ENCODE data around the gene UVSSA.
A peak's percentile ranks its signal among the peaks of the same experiment; 100 is the strongest.

The UVSSA gene, protein sequence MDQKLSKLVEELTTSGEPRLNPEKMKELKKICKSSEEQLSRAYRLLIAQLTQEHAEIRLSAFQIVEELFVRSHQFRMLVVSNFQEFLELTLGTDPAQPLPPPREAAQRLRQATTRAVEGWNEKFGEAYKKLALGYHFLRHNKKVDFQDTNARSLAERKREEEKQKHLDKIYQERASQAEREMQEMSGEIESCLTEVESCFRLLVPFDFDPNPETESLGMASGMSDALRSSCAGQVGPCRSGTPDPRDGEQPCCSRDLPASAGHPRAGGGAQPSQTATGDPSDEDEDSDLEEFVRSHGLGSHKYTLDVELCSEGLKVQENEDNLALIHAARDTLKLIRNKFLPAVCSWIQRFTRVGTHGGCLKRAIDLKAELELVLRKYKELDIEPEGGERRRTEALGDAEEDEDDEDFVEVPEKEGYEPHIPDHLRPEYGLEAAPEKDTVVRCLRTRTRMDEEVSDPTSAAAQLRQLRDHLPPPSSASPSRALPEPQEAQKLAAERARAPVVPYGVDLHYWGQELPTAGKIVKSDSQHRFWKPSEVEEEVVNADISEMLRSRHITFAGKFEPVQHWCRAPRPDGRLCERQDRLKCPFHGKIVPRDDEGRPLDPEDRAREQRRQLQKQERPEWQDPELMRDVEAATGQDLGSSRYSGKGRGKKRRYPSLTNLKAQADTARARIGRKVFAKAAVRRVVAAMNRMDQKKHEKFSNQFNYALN
- total RNA-seq, result 36.8 to 69.9 (median 58.9) reads per million in 4 experiments

DNA sequence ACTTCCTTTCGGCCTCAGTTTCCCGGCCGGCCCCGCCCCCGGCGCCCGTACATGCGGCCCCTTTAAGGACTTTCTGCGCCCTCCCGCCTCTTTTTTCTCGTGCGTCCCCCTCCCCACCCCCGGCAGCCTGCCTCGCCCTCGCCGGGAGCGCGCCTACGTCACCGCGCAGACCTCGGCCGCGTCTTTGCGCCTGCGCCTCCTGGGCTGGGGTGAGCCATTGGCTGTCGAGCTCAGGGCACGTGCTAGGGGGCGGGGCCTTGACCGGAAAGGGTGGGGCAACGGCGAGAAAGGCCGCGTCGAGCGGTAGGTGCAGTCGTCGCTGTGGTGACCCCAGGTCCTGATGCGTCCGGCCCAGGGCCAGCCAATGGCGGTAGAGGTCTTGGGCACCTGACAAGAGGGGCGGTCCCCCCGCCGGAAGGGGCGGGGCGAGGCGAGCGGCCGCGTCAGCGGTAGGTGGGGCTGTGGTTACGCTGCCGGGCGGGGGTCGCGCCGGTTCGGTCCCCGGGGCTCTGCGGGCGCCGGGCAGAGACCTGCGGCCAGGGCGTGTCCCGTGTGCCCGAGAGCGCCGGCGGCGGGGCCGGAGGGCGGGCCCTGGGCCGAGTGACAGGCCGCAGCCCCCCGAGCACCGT lies at the start of gene UVSSA:
UVSSA (plus strand) TSS at position 428 of the 629 bp plus-strand sequence. CDS start 884 bp downstream, outside the sequence.
- DNase-seq, result peak; percentile 100

DNA sequence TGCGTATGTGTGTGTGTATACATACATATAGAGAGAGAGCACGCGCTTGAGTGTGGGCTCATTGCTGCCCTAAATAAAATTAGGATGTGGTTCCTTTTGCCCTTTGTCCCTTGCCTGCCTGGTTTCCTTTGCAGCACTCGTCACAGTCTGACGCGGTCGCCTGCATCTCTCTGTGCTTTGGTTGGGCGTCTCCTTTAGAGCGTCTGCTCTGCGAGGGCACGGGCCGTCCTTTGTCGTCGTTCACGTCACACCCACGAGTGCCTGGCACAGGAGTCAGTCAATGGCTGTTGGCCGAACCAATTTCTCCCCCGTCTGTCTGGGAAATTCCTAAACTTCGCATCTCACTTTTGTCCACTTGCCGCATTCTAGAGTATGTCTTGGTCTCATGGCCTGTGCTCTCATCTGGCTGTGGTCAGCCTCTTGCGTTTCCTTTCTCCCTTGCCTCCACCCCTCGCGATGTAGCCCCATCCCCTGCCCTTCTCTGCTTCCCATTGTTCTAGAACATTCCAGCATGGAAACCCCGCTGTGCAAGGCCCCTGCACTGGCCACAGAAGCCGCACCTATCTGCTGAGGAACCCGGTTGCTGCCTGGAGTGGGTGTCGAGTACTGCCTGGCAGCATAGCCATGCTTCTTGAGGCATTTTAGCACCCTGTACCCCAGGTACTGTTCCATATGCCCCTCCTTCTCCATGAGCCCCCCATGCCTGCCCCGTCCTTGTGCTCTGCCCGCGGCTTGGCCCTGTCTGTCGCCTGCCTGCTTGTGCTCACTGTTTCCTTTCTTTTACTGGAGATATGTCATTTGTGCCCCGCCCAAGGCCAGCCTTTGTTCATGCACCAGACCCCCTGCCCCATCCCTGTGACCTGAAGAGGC lies 49.3 kb upstream of the UVSSA start:
- DNase-seq, result no peak

DNA sequence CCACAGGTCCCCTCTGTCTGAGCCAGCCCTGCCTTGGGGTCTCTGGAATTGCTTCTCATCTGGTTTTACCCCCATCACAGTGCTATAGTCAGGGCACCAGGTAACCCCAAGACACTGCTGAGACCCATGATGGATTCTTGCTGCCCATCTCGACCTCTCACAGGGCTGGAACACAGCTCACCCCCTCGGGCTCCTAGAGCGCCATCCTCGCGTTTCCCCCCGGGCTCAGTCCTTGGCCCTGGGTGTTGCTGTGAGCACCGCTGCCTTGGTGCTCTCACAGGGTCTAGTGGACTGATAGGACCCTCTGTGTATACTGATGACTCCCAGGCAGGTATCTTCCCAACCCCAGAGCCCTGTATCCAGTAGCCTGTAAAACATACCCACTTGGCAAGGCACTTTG lies 48.5 kb upstream of the UVSSA start:
- no peak for DNase-seq

DNA sequence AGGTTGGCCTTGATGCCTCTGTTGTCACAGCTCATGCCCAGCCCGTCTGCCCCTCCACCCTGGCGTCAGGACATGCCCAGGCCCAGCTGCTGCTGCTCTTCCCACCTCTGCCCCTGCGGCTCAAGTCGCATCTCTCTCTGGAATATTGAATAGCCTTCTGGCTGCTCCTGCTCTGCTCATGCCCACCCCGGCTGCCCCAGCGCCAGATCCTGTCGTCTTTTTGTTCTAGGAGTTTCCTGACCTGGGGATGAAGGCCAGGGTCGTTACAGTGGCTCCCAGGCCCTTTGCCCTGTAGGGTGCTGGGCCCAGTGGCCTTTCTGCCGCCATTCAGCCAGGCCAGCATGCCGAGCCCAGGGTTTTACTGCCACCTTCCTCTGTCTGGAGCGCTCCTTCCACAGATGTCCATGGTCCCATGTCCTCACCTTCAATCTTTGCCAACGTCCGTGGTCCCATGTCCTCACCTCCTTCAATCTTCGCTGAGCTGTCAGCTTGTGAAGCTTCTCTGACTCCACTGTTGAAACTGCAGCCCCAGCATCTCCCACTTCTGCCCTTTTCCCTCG lies 47.6 kb upstream of the UVSSA start:
- DNase-seq, result no peak

DNA sequence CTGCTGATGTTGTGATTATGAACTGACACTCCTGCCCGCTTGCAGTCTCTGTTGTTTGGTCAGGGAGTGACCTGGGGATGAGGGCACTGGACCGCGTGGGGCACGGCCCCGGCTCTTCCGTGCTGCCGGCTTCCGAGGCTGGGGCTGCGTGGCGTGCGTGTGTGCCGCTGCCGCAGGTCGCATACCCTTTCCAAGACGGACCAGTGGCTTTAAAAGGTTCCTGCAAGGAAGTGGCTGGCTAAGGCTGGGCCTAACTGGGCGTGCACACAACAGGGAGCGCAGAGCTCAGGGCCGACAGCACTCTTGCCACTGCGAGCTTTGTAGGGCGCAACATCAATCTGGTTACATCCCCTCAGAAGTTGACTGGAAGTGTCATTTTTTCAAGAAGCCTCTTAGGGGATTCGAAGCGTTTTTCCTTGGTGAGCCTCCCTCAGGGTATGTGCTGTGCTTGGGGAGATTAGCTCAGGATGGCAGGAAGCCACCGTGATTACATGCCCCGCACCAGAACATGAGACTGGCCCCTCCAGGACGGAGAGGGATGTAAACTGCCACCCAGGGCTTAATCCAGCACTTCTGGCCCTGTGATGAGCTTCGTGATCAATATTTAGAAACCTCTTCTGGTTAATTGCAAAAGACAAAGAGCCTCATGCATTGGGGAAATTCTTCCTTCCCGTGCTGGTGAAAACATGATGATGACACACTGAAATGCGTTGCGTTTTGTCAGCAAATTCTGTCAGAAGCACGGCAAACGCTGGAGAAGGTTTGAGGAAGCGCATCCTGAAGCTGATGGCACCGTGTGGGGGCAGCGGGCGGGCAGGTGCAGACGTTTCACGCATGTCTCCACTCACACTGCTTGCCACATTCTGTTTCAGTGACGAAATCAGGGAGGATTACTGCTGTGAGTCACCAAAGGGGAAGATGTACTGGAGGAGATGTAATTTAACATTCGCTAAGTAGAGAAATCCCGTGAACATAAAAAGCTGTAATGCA lies 46.2 kb upstream of the UVSSA start:
- DNase-seq, result no peak

DNA sequence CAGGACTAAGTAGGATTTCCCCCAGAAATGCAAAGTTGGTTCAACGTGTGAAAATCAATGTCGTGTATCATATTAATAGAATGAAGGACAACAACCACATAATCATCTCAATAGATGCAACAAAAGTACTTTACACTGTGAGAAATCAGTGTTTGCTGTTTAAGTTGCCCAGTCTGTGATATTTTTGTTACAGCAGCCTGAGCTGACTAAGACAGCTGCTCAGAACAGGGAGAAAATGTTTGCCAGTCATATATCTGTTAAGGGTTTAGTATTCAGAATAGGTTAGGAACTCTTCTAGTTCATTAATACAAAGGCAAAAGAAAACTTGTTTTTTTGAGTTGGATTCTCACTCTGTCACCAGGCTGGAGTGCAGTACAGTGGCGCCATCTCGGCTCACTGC lies 44.8 kb upstream of the UVSSA start:
- no peak for DNase-seq

DNA sequence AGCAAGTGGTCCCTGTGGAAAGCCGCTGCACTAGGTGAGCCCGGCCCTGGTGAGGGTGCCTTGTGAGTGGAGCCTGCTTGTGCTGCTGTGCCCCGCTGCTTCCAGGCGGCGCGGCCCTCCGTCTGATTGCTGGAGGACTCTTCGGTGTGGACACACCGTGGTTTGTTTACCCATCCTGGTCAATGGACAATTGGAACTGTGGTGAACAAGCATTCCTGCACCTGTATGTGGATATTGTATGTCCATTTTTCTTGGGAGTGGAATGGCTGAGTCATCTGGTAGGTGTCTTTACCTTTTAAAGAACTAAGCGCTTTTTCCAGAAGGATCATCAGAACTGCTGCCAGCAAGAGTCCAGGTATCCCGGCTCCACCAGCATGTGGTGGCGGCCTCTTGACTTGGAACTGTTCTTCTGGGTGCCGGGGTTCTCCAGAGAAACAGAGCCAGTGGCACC lies 41.7 kb upstream of the UVSSA start:
- no peak for DNase-seq

DNA sequence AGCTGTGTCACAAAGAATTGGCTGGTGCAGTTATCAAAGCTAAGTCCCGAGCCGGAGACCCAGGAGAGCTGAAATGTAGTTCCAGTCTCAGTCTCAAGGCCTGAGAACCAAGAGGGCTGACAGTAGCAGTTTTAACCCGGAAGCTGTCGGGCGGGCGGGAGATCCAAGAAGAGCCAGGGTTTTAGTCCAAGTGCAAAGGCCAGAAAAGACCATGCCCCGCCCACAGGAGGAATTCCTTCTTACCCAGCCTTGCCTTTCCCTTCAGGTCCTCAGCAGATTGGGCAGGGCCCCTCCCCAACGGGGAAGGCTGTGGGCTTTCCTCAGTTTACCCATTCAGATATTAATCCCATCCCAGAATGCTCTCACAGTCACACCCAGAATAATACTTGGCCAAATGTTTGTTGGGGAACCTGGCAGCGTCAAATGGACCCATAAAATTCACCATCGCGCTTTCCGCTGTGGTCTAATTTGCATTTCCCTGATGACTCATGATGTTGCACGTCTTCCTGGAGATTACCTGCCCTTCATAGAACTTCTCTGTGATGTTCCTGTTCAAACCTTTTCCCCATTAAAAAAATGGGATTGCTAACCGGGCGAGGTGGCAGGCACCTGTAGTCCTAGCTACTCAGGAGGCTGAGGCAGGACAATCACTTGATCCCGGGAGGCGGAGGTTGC lies 41.1 kb upstream of the UVSSA start:
- DNase-seq, result no peak

DNA sequence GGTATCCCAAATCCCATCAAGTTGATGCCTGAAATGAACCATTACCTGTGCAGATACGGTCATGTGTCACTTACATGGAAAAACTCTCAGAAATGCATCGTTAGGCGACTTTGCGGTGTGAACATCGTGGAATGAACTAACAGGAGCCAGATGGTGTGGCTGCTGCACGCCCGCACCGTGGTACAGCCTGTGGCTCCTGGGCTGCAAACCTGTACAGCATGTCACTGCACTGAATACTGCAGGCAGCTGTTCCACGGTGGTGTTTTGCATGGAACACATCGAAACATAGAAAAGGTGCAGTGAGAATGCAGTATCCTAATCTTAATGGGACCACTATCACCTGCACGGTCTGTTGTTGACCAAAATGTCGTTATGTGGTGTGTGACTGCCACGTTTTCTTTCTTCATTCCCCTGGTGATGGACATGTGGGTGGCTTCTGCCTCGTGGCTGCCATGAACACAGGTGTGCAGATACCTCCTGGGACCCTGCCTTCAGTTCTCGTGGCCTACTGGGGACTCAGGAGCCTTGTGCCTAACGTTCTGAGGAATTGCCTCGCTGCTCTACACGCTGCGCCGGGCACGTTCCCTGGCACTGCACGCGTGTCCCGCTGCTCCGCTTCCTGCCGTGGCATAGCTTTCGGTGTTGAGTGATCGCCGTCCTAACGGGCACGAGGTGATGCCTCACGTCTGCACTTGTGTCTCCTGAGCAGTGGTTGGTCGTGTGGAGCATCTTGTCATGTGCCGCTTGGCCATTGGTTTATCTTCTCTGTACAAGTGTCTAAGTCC lies 38.9 kb upstream of the UVSSA start:
- DNase-seq, result no peak

DNA sequence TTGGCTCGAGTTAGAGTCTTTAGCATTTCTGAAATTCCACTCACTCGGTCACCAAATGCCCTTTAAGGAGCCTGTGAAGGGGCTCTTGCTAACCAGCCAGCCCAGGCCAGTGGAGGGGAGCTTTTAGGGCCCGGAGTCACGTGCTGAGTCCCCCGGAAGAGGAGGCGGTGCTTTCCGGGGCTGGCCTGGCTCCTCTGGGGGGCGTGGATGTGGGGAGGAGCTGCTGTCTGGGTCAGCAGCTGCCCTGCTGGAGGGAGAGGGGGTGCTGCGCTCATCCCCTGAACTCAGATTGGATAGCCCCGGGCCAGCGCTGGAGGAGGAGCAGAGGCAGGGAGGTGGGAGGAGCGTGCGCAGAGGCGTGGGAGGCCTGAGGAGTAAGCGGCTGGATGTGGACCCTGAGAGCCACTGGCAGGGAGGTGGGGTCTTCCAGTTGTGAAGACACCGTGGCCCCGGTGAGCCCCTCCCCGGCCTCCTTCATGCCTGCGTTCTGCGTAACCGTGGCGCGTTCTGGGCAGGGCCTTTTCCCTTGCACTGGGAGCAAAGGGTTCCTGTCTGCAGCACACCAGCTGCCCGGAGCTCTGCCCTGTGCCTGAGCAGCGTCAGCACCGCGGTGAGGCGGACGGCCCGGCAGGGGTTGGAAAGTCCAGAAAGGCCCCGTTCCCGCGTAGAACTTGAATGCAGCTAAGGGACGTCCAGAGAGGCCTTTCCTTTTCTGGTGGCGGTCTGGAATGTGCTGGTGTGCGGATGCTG lies 37.6 kb upstream of the UVSSA start:
- peak; percentile 52 for DNase-seq

DNA sequence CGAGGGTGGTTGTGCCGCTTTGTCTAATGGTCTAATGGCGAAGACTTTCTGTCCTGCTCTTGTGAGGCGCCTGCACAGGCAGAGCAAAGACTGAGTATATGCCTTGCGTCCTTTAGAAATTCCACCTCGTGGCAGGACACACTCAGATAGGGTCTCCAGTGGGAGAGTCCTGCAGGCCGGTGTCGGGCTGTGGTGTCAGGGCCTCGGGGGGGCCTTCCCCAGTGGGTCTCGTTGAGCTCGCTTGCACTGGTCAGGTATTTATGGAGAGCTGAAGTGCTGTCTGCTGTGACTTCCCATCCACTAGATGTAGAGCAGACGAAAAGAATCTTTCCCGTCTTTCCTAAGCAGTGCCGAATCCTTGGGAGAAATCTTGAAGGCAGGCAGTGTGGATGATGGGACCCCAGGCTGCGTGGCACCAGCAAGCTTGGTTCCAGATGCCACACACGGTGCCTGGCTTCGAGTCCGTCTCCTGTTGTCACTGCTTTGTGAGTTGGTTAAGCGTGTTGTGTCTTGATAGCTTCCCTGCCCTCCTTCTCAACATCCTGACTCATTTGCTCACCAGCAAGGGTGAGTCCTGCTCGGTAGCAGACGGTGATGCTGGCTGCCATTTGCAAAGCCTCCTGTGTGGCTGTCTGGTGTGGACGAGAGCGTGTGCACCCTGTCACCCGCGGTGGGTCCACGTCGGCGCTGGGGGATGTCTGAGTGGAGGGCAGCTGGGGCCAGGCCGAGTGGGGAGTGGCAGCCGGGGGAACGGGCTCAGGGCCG lies 36.8 kb upstream of the UVSSA start:
- no peak for DNase-seq

DNA sequence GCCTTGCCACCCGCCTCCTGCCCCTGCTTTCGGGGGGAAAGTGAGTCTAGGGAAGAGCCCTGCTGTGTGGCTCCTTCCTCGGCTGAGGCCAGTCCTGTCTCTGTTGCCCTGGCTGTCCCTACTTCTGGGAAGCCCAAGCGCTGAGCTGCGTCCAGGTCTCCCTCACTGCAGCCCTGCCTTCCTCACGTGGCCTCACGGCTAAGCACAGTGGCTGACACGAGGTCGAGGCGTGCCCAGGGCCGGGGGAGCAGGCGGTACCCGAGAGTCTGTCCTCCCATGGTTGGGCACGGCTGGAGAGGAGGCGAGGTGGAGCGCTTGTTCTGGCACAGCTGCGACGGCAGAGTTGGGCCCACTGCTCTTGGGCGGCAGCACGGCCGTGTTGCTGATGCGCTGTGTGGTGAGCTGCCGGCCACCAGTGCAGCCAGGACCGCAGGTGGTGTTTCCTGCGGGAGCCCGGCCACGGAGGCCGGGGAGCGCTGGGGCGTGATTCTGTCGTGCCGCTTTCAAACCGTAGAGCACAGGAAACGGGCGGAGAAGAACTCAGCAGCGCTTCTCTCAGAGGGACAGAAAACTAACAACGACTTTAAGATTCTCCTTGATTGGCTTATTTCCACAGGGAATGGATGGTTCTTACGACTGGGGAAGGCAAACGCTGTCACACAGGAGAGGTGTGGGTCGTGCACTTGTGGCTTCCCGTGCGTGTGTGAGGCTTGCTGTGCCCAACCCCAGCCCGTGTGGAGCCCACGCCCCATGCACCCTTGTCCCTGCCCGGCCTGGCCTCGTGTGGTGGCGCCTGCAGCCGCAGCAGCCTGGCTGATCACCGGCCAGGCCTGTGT lies 36.0 kb upstream of the UVSSA start:
- DNase-seq, result no peak

DNA sequence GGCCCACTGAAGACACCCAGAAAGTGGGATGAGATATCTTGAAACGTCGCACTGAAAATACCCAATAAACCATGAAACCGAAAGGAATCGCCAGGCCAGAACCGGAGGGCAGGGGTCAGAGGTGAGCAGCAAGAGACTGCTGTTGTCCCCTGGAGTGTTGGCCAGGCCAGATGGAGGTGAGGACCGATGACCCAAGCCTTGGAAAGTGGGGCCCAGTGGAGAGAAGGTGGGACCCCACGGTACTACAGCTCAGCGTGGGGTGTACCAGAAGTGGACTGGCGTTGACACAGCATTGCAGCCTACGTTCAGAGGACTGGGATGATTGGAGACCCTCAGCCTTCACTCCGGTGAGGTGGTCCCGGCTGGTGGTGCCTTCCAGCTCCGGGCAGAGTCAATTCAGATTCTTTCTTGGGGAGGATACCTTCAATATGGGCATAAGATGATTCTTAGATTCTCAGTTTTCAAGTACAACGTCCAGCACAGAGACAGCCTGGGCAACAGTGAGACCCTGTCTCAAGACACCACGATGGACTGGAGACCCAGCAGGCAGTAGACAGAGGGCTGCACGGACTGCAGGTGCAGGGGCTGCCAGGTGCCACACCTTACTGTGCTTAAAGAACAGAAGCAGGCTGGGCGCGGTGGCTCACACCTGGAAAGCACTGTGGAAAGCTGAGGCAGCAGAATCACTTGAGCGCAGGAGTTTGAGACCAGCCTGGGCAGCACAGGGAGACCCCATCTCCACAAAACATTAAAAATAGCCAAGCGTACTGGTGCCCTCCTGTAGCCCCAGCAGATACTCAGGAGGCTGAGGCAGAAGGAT lies 34.0 kb upstream of the UVSSA start:
- no peak for DNase-seq

DNA sequence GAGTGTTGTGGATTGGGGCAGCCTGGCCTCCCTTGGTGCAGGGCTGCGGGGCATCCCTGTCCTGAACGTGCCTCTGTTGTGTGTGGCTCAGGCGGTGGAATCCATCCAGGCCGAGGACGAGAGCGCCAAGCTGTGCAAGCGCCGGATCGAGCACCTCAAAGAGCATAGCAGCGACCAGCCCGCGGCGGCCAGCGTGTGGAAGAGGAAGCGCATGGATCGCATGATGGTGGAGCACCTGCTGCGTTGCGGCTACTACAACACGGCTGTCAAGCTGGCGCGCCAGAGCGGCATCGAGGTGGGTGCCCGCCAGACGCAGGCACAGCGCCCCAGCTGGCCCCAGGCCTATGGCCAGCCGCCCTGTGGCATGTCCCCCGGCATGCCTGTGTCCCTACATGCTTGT lies 31.7 kb upstream of the UVSSA start:
- DNase-seq, result no peak

DNA sequence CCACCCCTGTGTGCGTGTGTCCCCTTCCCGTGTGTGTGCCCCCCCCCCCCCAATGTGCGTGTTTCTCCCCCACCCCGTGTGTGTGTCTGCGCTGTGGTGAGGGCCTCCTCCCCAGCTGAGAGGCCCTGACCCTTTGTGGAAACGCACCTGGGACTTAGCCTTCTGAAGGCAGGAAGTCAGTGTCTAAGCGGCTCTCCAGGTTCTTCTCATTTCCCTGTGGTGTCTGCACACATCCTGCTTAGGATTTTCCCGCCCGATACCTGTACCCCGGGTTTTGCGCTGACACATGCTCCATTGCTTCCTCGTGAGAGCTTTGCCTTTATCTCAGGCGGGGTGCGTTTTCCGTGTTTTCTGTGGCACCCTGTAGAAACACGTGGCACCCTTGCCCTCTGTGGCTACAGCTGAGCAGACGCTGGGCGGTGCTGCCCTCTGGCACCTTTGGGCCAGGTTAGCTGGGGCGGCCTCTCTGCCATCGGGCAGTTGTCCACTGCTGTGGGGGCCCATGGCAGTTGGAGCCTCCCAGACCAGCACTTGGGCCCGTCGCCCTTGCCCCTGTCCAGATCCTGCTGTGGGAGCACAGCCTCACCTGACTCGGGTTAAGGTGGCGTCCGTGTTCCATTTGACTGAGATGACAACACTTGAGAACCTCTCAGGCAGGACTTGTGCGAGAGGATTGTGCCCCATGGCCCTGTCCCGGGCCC lies 31.0 kb upstream of the UVSSA start:
- no peak for DNase-seq

Measured in effector CD8-positive, alpha-beta T cell (primary cell).